Spleen (tissue), 11 donors: ENCODE results near the gene ABHD12. TPM values are rescaled to one million over a fixed set of nuclear protein-coding genes. Genes with fewer than 3 reads are reported as not detected.

Experiments used
- DNase-seq: peaks from one replicate; pipeline ENCODE4 v3.0.0-alpha.2; 2020
- H3K27ac ChIP-seq, 8 donors: fragments of 200-600 bp; sonication (generic) in 7 of 8; 1 replicate in 4 of 8; 2 replicates in 4 of 8; pipeline versions ENCODE4 v1.5.0 to v1.8.0; 2016 to 2021; ENCODE audit warnings: inconsistent platforms in 4 of 8, mild to moderate bottlenecking in 4 of 8, moderate library complexity in 1 of 8
- H3K27me3 ChIP-seq, 7 donors: fragments of 200-600 bp; sonication (generic) in 6 of 7; replicated peaks in 1 of 7; 1 replicate in 4 of 7; 2 replicates in 3 of 7; pipeline versions ENCODE4 v1.5.0 to v1.8.0; 2016 to 2021; ENCODE audit warnings: inconsistent platforms in 3 of 7, mild to moderate bottlenecking in 1 of 7
- H3K36me3 ChIP-seq, 6 donors: fragments of 200-600 bp; sonication (generic) in 5 of 6; 1 replicate in 4 of 6; 2 replicates in 2 of 6; pipeline versions ENCODE4 v1.5.0 to v1.8.0; 2016 to 2021; ENCODE audit warnings: inconsistent platforms in 2 of 6
- H3K4me1 ChIP-seq, 6 donors: fragments of 200-600 bp; sonication (generic) in 5 of 6; 1 replicate in 3 of 6; 2 replicates in 3 of 6; pipeline versions ENCODE4 v1.5.0 to v1.8.0; 2016 to 2021; ENCODE audit warnings: inconsistent platforms in 3 of 6
- H3K4me3 ChIP-seq, 8 donors: fragments of 200-600 bp; sonication (generic) in 7 of 8; 1 replicate in 4 of 8; 2 replicates in 4 of 8; pipeline versions ENCODE4 v1.5.0 to v1.8.0; 2016 to 2021; ENCODE audit warnings: inconsistent platforms in 4 of 8, mild to moderate bottlenecking in 4 of 8, moderate library complexity in 2 of 8
- H3K9me3 ChIP-seq, 8 donors: fragments of 200-600 bp; sonication (generic) in 7 of 8; 1 replicate in 4 of 8; 2 replicates in 4 of 8; pipeline versions ENCODE4 v1.5.0 to v1.8.0; 2016 to 2021; ENCODE audit warnings: inconsistent platforms in 4 of 8
- POLR2A ChIP-seq, 3 donors: fragments of 450-650 bp; IDR thresholded peaks; one replicate each; pipeline ENCODE4 v1.5.1; 2017; ENCODE audit warnings: antibody characterized with exemption in 3 of 3, mild to moderate bottlenecking in 1 of 3
- POLR2AphosphoS5 ChIP-seq, 3 donors: sonication (generic); formaldehyde crosslinking; IDR thresholded peaks; one replicate each; pipeline ENCODE4 v1.5.1; 2017; ENCODE audit warnings: antibody characterized with exemption in 3 of 3
- WGBS, 5 donors: extraction: QIAGEN DNeasy Blood & Tissue Kit in 3 of 5; methylation state at CpG; one replicate each; pipeline versions ENCODE4 v1.1.5 to v1.1.7; 2013 to 2018; 5-methylcytosine and 5-hydroxymethylcytosine counted together
- intact Hi-C: fragments of 100-400 bp; cut with DNase I; formaldehyde crosslinking; loops from one replicate; pipeline ENCODE4 v1.15.0; 2023; ENCODE audit warnings: low total_unique reads
- polyA plus RNA-seq, 3 donors: library from polyadenylated mRNA; stranded (reverse); fragments of 200-250 nt; gene quantifications; one replicate each; pipeline ENCODE4 v1.2.1, GENCODE V29; 2013
- total RNA-seq, 7 donors: library from RNA; depleted of rRNA in 3 of 7; stranded (reverse); fragments of >200 nt in 3 of 7; fragmentation: NEBNext Ultra II Directional in 4 of 7; extraction: Animal tissue kit (Norgen Biotek cat#: 25700) in 4 of 7; gene quantifications; one replicate each; pipeline versions ENCODE4 v1.1.0 to v1.2.1, GENCODE V29; 2016 to 2021
- TF ChIP-seq, protein P1 (sequence below), 11 experiments: fragments of 200-600 bp in 7 of 11; fragments of 450-650 bp in 4 of 11; sonication (generic) in 4 of 11; IDR thresholded peaks in 8 of 11; conservative IDR thresholded peaks in 3 of 11; 1 replicate in 7 of 11; 2 replicates in 4 of 11; pipeline versions ENCODE4 v1.4.0 to v1.8.0; 2016 to 2021; ENCODE audit warnings: antibody characterized with exemption in 11 of 11, inconsistent platforms in 4 of 11, mild to moderate bottlenecking in 1 of 11
- donor health status: healthy with polysubstance abuse.
- donor health status: DM: no; HTN: no; CAD: no; lungs with moderate emphysema.
- donor health status: DM: no; HTN: no; CAD: no.
- donor health status: Bipolar disorder and iron deficiency.
- donor health status: healthy.
- donor health status: DM: no; HTN: no; CAD: no.
- donor health status: DM: yes; HTN: yes; CAD: no.

ABHD12 gene
- total and polyA plus RNA-seq, 10 donors = 16.1 to 36.9 (median 25.3) TPM

DNA sequence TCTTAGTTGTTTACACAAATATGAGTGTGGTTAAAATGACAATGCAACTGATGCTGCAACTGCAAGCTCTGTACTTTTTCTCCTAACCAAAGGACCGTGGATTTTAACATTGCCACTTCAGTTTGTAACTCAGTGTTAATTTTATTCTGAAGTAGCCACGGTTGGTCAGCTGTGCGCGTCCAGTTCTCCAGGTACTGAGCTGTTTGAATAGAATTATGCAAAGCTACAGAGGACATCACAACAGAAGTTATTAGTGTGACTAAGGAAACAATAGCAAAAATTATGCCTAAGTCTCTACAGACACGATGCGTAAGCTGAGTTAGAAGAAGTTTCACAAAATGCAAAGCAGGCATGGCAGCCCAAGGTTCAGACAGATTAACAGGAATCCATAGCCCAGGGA is 4.4 kb upstream of the ABHD12 start:
- TF ChIP-seq POLR2A (IDR thresholded peaks at IDR 0.05) = no peak
- TF ChIP-seq, protein P1, sequence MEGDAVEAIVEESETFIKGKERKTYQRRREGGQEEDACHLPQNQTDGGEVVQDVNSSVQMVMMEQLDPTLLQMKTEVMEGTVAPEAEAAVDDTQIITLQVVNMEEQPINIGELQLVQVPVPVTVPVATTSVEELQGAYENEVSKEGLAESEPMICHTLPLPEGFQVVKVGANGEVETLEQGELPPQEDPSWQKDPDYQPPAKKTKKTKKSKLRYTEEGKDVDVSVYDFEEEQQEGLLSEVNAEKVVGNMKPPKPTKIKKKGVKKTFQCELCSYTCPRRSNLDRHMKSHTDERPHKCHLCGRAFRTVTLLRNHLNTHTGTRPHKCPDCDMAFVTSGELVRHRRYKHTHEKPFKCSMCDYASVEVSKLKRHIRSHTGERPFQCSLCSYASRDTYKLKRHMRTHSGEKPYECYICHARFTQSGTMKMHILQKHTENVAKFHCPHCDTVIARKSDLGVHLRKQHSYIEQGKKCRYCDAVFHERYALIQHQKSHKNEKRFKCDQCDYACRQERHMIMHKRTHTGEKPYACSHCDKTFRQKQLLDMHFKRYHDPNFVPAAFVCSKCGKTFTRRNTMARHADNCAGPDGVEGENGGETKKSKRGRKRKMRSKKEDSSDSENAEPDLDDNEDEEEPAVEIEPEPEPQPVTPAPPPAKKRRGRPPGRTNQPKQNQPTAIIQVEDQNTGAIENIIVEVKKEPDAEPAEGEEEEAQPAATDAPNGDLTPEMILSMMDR (IDR thresholded peaks at IDR 0.05 in 8 of 11, conservative IDR thresholded peaks at IDR 0.05 in 3 of 11) = no peak
- TF ChIP-seq POLR2AphosphoS5 (IDR thresholded peaks at IDR 0.05) = no peak
- peaks cover 0 to 20% (median 11%) of the 10 kb centered on the region in 6 donors for H3K4me1 ChIP-seq
- intact Hi-C loops = loop anchor here (5.0 to 10.0 kb wide), 3 partner anchors 98 to 403 kb away; partner anchors contain the start of genes APMAP and VSX1
- WGBS, 5 donors = 75 to 89% (median 84%) methylated on average over 6 of the region's 6 CpGs
- no peaks in the 10 kb centered on the region for H3K36me3 ChIP-seq
- H3K27me3 ChIP-seq = no peaks in the 10 kb centered on the region
- DNase-seq = no peak
- no peaks in the 10 kb centered on the region for H3K9me3 ChIP-seq
- no peak overlapping the region for H3K27ac ChIP-seq
- no peak overlapping the region for H3K4me3 ChIP-seq

DNA sequence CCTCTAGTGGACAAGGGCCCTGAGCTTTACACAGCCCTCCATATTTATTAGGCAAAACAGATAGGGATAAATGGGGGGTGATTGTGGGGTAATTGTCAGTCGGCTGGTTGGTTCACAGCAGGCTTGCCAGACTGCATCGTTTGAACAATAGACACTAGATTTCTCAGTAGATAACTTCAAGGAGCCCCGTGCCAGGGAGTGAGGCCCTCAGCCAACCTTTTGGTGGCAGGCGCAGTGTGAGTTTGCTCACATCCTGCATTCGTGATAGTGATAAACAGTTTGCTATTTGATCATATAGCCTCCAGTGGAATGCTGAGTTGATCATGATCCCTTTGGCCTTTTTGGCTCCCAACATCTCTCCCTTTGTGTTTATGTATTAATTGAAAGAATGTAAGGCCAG is 3.6 kb upstream of the ABHD12 start:
- H3K36me3 ChIP-seq = no peaks in the 10 kb centered on the region
- H3K27ac ChIP-seq = no peak overlapping the region
- TF ChIP-seq POLR2A (IDR thresholded peaks at IDR 0.05) = no peak
- TF ChIP-seq, protein P1 (IDR thresholded peaks at IDR 0.05 in 8 of 11, conservative IDR thresholded peaks at IDR 0.05 in 3 of 11) = no peak
- TF ChIP-seq POLR2AphosphoS5 (IDR thresholded peaks at IDR 0.05) = no peak
- H3K4me1 ChIP-seq = peaks cover 0 to 27% (median 18%) of the 10 kb centered on the region in 6 donors
- no peaks in the 10 kb centered on the region for H3K27me3 ChIP-seq
- no peak overlapping the region for H3K4me3 ChIP-seq
- intact Hi-C loops = loop anchor here (10.0 kb wide), 1 partner anchor 309 kb away; the partner anchor contains the start of gene VSX1
- H3K9me3 ChIP-seq = no peaks in the 10 kb centered on the region
- 66 to 75% (median 71%) methylated on average over 5 of the region's 5 CpGs for WGBS, 5 donors
- DNase-seq = no peak

DNA sequence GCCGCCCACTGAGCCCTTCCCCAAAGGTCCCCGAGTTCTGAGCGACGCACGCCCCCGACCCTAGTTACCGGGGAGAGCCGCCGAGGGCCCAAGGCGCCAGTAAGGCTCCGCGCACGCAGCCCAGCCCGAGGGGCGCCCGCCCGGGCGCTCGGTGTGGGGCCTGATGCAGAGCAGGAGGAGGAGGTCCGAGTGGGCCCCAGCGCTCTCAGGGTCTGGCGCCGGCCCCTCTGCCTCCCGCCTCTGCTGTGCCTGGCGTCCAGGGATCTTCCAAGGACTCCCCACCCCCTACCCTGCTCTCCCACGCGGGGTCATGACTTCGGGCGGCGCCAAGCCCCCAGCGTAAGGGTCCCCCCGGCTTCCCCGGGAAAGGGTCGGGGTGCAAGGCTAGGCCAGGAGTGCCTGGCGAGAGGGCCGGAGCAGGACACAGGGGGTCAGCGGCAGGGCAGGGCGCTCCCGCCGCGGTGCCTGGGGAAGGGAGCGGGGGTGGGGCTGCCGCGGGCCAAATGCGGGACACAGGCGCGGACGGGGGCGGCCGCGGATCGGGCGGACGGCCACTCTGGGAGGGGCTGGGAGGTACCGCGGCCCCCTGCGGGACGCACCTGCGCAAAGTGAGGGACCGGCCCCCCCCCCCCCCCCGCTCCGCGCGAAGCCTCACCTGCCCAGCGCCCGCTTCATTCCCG is 637 bp downstream of the ABHD12 start:
- H3K27ac ChIP-seq = peak overlapping the region; percentile 69 to 91 (median 88)
- DNase-seq = peak; percentile 92
- H3K9me3 ChIP-seq = no peaks in the 10 kb centered on the region

More for the DNA sequence above, 637 bp downstream of the ABHD12 start:
- Histone ChIP-seq H3K27me3 (no peaks in the 10 kb centered on the region), H3K4me1 (peaks cover 0 to 27% (median 23%) of the 10 kb centered on the region in 6 donors), H3K4me3 (peak overlapping the region; percentile 64 to 94 (median 81)), H3K36me3 (no peaks in the 10 kb centered on the region)
- WGBS, 5 donors = 1% methylated on average over 24 to 67 of the region's 67 CpGs
- intact Hi-C loops = loop anchor here (10.0 kb wide), 2 partner anchors 75 to 305 kb away; partner anchors contain the start of gene VSX1
- TF ChIP-seq, protein P1 (IDR thresholded peaks at IDR 0.05 in 8 of 11, conservative IDR thresholded peaks at IDR 0.05 in 3 of 11) = no peak
- peak in 1 of 3 donors; percentile 52 for TF ChIP-seq POLR2AphosphoS5 (IDR thresholded peaks at IDR 0.05)
